ENCODE results near the gene CMSS1.
A peak's percentile ranks its signal among the peaks of the same experiment; 100 is the strongest.

CMSS1 gene

GRCh38 chr3:99817437-99818240 lies at the start of gene CMSS1:
TSS of gene CMSS1 (plus strand) at chr3:99817862.
- Histone ChIP-seq H2AFZ (ENCODE audit: low read length, unreplicated experiment) (peak within 1 kb of the TSS; percentile 87), H3K79me2 (ENCODE audit: control insufficient read depth, insufficient read depth, low read length, unreplicated experiment) (peaks cover 24% of the 10 kb centered on the region), H3K36me3 (ENCODE audit: insufficient read depth, low read length) (no peaks in the 10 kb centered on the region), H3K4me1 (ENCODE audit: control insufficient read depth, insufficient read depth, low read length, unreplicated experiment) (peaks cover 15% of the 10 kb centered on the region), H3K27me3 (ENCODE audit: insufficient read depth, low read length) (no peaks in the 10 kb centered on the region), H3K27ac (ENCODE audit: low read depth, low read length) (peak within 1 kb of the TSS; percentile 82), H3K4me3 (ENCODE audit: low read depth, low read length) (peak within 1 kb of the TSS; percentile 75)

GRCh38 chr3:99768126-99768525 lies 49.5 kb upstream of the CMSS1 start:
- Histone ChIP-seq H3K27me3 (ENCODE audit: insufficient read depth, low read length) (no peaks in the 10 kb centered on the region), H3K4me1 (ENCODE audit: control insufficient read depth, insufficient read depth, low read length, unreplicated experiment) (peaks cover 8% of the 10 kb centered on the region), H3K27ac (ENCODE audit: low read depth, low read length) (no peak overlapping the region), H3K36me3 (ENCODE audit: insufficient read depth, low read length) (peaks cover 31% of the 10 kb centered on the region), H2AFZ (ENCODE audit: low read length, unreplicated experiment) (no peak overlapping the region), H3K79me2 (ENCODE audit: control insufficient read depth, insufficient read depth, low read length, unreplicated experiment) (no peaks in the 10 kb centered on the region), H3K4me3 (ENCODE audit: low read depth, low read length) (no peak overlapping the region)

- peaks cover 33% of the 10 kb centered on the region for H3K36me3 ChIP-seq (ENCODE audit: insufficient read depth, low read length)
- H3K27ac ChIP-seq (ENCODE audit: low read depth, low read length): no peak overlapping the region
- no peak overlapping the region for H3K4me3 ChIP-seq (ENCODE audit: low read depth, low read length)
- H3K4me1 ChIP-seq (ENCODE audit: control insufficient read depth, insufficient read depth, low read length, unreplicated experiment): peaks cover 9% of the 10 kb centered on the region
- H2AFZ ChIP-seq (ENCODE audit: low read length, unreplicated experiment): no peak overlapping the region
- H3K79me2 ChIP-seq (ENCODE audit: control insufficient read depth, insufficient read depth, low read length, unreplicated experiment): no peaks in the 10 kb centered on the region
- no peaks in the 10 kb centered on the region for H3K27me3 ChIP-seq (ENCODE audit: insufficient read depth, low read length)
Measured at GRCh38 chr3:99768808-99769501, 48.7 kb upstream of the CMSS1 start.

GRCh38 chr3:99772171-99772570 lies 45.5 kb upstream of the CMSS1 start:
- no peak overlapping the region for H3K27ac ChIP-seq (ENCODE audit: low read depth, low read length)
- H3K4me3 ChIP-seq (ENCODE audit: low read depth, low read length): no peak overlapping the region
- no peaks in the 10 kb centered on the region for H3K27me3 ChIP-seq (ENCODE audit: insufficient read depth, low read length)
- no peak overlapping the region for H2AFZ ChIP-seq (ENCODE audit: low read length, unreplicated experiment)
- no peaks in the 10 kb centered on the region for H3K79me2 ChIP-seq (ENCODE audit: control insufficient read depth, insufficient read depth, low read length, unreplicated experiment)
- H3K36me3 ChIP-seq (ENCODE audit: insufficient read depth, low read length): peaks cover 40% of the 10 kb centered on the region
- H3K4me1 ChIP-seq (ENCODE audit: control insufficient read depth, insufficient read depth, low read length, unreplicated experiment): peaks cover 33% of the 10 kb centered on the region

GRCh38 chr3:99772671-99773070 lies 45.0 kb upstream of the CMSS1 start:
- no peak overlapping the region for H3K27ac ChIP-seq (ENCODE audit: low read depth, low read length)
- no peak overlapping the region for H2AFZ ChIP-seq (ENCODE audit: low read length, unreplicated experiment)
- peaks cover 40% of the 10 kb centered on the region for H3K36me3 ChIP-seq (ENCODE audit: insufficient read depth, low read length)
- peaks cover 36% of the 10 kb centered on the region for H3K4me1 ChIP-seq (ENCODE audit: control insufficient read depth, insufficient read depth, low read length, unreplicated experiment)
- no peaks in the 10 kb centered on the region for H3K27me3 ChIP-seq (ENCODE audit: insufficient read depth, low read length)
- H3K4me3 ChIP-seq (ENCODE audit: low read depth, low read length): no peak overlapping the region
- no peaks in the 10 kb centered on the region for H3K79me2 ChIP-seq (ENCODE audit: control insufficient read depth, insufficient read depth, low read length, unreplicated experiment)

- Histone ChIP-seq H3K27me3 (ENCODE audit: insufficient read depth, low read length) (no peaks in the 10 kb centered on the region), H3K36me3 (ENCODE audit: insufficient read depth, low read length) (peaks cover 30% of the 10 kb centered on the region), H3K4me1 (ENCODE audit: control insufficient read depth, insufficient read depth, low read length, unreplicated experiment) (peaks cover 36% of the 10 kb centered on the region), H3K4me3 (ENCODE audit: low read depth, low read length) (no peak overlapping the region), H3K27ac (ENCODE audit: low read depth, low read length) (peak overlapping the region; percentile 37), H2AFZ (ENCODE audit: low read length, unreplicated experiment) (no peak overlapping the region), H3K79me2 (ENCODE audit: control insufficient read depth, insufficient read depth, low read length, unreplicated experiment) (no peaks in the 10 kb centered on the region)
Measured at GRCh38 chr3:99774467-99774866, 43.2 kb upstream of the CMSS1 start.

- peaks cover 46% of the 10 kb centered on the region for H3K4me1 ChIP-seq (ENCODE audit: control insufficient read depth, insufficient read depth, low read length, unreplicated experiment)
- no peaks in the 10 kb centered on the region for H3K79me2 ChIP-seq (ENCODE audit: control insufficient read depth, insufficient read depth, low read length, unreplicated experiment)
- H3K36me3 ChIP-seq (ENCODE audit: insufficient read depth, low read length): peaks cover 26% of the 10 kb centered on the region
- peak overlapping the region; percentile 24; the same call in 1 of the 2 replicates for H3K4me3 ChIP-seq (ENCODE audit: low read depth, low read length)
- no peaks in the 10 kb centered on the region for H3K27me3 ChIP-seq (ENCODE audit: insufficient read depth, low read length)
- no peak overlapping the region for H3K27ac ChIP-seq (ENCODE audit: low read depth, low read length)
- H2AFZ ChIP-seq (ENCODE audit: low read length, unreplicated experiment): no peak overlapping the region
Measured at GRCh38 chr3:99776516-99777209, 41.0 kb upstream of the CMSS1 start.

GRCh38 chr3:99777210-99777549 lies 40.5 kb upstream of the CMSS1 start:
- no peak overlapping the region for H3K4me3 ChIP-seq (ENCODE audit: low read depth, low read length)
- H2AFZ ChIP-seq (ENCODE audit: low read length, unreplicated experiment): no peak overlapping the region
- H3K4me1 ChIP-seq (ENCODE audit: control insufficient read depth, insufficient read depth, low read length, unreplicated experiment): peaks cover 51% of the 10 kb centered on the region
- no peak overlapping the region for H3K27ac ChIP-seq (ENCODE audit: low read depth, low read length)
- no peaks in the 10 kb centered on the region for H3K27me3 ChIP-seq (ENCODE audit: insufficient read depth, low read length)
- H3K36me3 ChIP-seq (ENCODE audit: insufficient read depth, low read length): peaks cover 23% of the 10 kb centered on the region
- no peaks in the 10 kb centered on the region for H3K79me2 ChIP-seq (ENCODE audit: control insufficient read depth, insufficient read depth, low read length, unreplicated experiment)

GRCh38 chr3:99777708-99778107 lies 40.0 kb upstream of the CMSS1 start:
- no peaks in the 10 kb centered on the region for H3K79me2 ChIP-seq (ENCODE audit: control insufficient read depth, insufficient read depth, low read length, unreplicated experiment)

GRCh38 chr3:99780749-99781148 lies 36.9 kb upstream of the CMSS1 start:
- Histone ChIP-seq H3K79me2 (ENCODE audit: control insufficient read depth, insufficient read depth, low read length, unreplicated experiment) (no peaks in the 10 kb centered on the region), H3K4me3 (ENCODE audit: low read depth, low read length) (no peak overlapping the region), H3K27ac (ENCODE audit: low read depth, low read length) (no peak overlapping the region), H3K27me3 (ENCODE audit: insufficient read depth, low read length) (no peaks in the 10 kb centered on the region), H3K4me1 (ENCODE audit: control insufficient read depth, insufficient read depth, low read length, unreplicated experiment) (peaks cover 40% of the 10 kb centered on the region), H3K36me3 (ENCODE audit: insufficient read depth, low read length) (peaks cover 21% of the 10 kb centered on the region), H2AFZ (ENCODE audit: low read length, unreplicated experiment) (no peak overlapping the region)

More at GRCh38 chr3:99777708-99778107, 40.0 kb upstream of the CMSS1 start:
- H3K27ac ChIP-seq (ENCODE audit: low read depth, low read length): no peak overlapping the region
- no peak overlapping the region for H3K4me3 ChIP-seq (ENCODE audit: low read depth, low read length)
- peaks cover 54% of the 10 kb centered on the region for H3K4me1 ChIP-seq (ENCODE audit: control insufficient read depth, insufficient read depth, low read length, unreplicated experiment)
- no peaks in the 10 kb centered on the region for H3K27me3 ChIP-seq (ENCODE audit: insufficient read depth, low read length)
- peaks cover 21% of the 10 kb centered on the region for H3K36me3 ChIP-seq (ENCODE audit: insufficient read depth, low read length)
- no peak overlapping the region for H2AFZ ChIP-seq (ENCODE audit: low read length, unreplicated experiment)

All from ACC112 (cell line).